Measurements from ENCODE around the gene CYYR1.

GRCh38 chr21:26540651-26541050 is 32.4 kb downstream of the CYYR1 start:
- TF ChIP-seq CTCF (IDR thresholded peaks at IDR 0.05), result no peak
- no peak for TF ChIP-seq POLR2A (IDR thresholded peaks at IDR 0.05)
- no peak for TF ChIP-seq EP300 (IDR thresholded peaks at IDR 0.05)
- no peak for TF ChIP-seq POLR2AphosphoS5 (IDR thresholded peaks at IDR 0.05)

All from upper lobe of left lung (tissue), 4 donors.